SK-N-SH (cell line): Measurements from ENCODE around the gene EMP1. TPM values are rescaled to one million over a fixed set of nuclear protein-coding genes. Genes with fewer than 3 reads are reported as not detected.

Source experiments
- CTCF ChIA-PET: fragments of 300-600, 350-600 bp; formaldehyde crosslinking; extraction: SDS; loops from one replicate; lab custom pipeline; 2021; lab: Yijun Ruan, JAX
- POLR2A ChIA-PET: fragments of 350-600 bp; sonication (Branson Sonifier 250); formaldehyde crosslinking; extraction: SDS; loops from one replicate; lab custom pipeline; 2020; ENCODE audit warnings: antibody characterized with exemption, inconsistent platforms; lab: Yijun Ruan, JAX
- DNase-seq: peaks from one replicate; pipeline ENCODE4 v3.0.0; 2012
- H2AFZ ChIP-seq: fragments of 200-600 bp; sonication (generic); 2 replicates; pipeline ENCODE4 v1.8.1; 2016; ENCODE audit warnings: antibody characterized with exemption, mild to moderate bottlenecking, low read depth
- H3F3A ChIP-seq: fragments of 200-600 bp; sonication (generic); replicated peaks from 2 replicates; pipeline ENCODE3; 2016; ENCODE audit warnings: antibody characterized with exemption, mild to moderate bottlenecking; ENCODE audit not compliant: insufficient read depth
- H3K27ac ChIP-seq, 2 experiments: fragments of 200-500 bp in 1 of 2; fragments of 200-600 bp in 1 of 2; sonication (Bioruptor generic) in 1 of 2; sonication (generic), shearing (Covaris generic) in 1 of 2; 2 replicates each; pipeline versions ENCODE4 v1.5.1 to v1.6.1; 2014 to 2016; ENCODE audit warnings: low read depth in 2 of 2, inconsistent platforms in 1 of 2, low read length in 1 of 2, mild to moderate bottlenecking in 1 of 2, mixed read lengths in 1 of 2
- H3K27me3 ChIP-seq: fragments of 200-600 bp; sonication (generic), shearing (Covaris generic); 2 replicates; pipeline ENCODE4 v1.6.1; 2016; ENCODE audit warnings: mixed run types; ENCODE audit not compliant: insufficient read depth
- H3K36me3 ChIP-seq, 2 experiments: fragments of 200-500 bp in 1 of 2; fragments of 200-600 bp in 1 of 2; sonication (Bioruptor generic) in 1 of 2; sonication (generic) in 1 of 2; replicated peaks in 1 of 2; 2 replicates each; pipeline versions ENCODE3 to v1.5.1; 2014 to 2016; ENCODE audit warnings: low read length in 1 of 2, mild to moderate bottlenecking in 1 of 2; ENCODE audit not compliant: insufficient read depth in 2 of 2, control insufficient read depth in 1 of 2
- H3K4me1 ChIP-seq, 2 experiments: fragments of 200-500 bp in 1 of 2; fragments of 200-600 bp in 1 of 2; sonication (Bioruptor generic) in 1 of 2; sonication (generic), shearing (Covaris generic) in 1 of 2; 2 replicates each; pipeline versions ENCODE4 v1.5.1 to v1.6.1; 2014 to 2016; ENCODE audit warnings: low read depth in 1 of 2, low read length in 1 of 2, mixed run types in 1 of 2; ENCODE audit not compliant: insufficient read depth in 2 of 2, control insufficient read depth in 1 of 2
- H3K4me2 ChIP-seq: fragments of 200-600 bp; sonication (generic), shearing (Covaris generic); 2 replicates; pipeline ENCODE4 v1.6.1; 2017; ENCODE audit warnings: mixed run types
- H3K4me3 ChIP-seq, 2 experiments: fragments of 200-500 bp in 1 of 2; fragments of 200-600 bp in 1 of 2; sonication (Bioruptor generic) in 1 of 2; sonication (generic), shearing (Covaris generic) in 1 of 2; 2 replicates each; pipeline versions ENCODE4 v1.5.1 to v1.8.1; 2014 to 2016; ENCODE audit warnings: low read depth in 2 of 2, inconsistent platforms in 1 of 2, low read length in 1 of 2, mild to moderate bottlenecking in 1 of 2, mixed read lengths in 1 of 2, moderate library complexity in 1 of 2
- H3K79me2 ChIP-seq: fragments of 200-600 bp; sonication (generic); 2 replicates; pipeline ENCODE4 v1.8.1; 2017; ENCODE audit warnings: mild to moderate bottlenecking; ENCODE audit not compliant: insufficient read depth
- H3K9ac ChIP-seq: fragments of 200-600 bp; sonication (generic); 2 replicates; pipeline ENCODE4 v1.6.1; 2017; ENCODE audit warnings: mixed run types
- H3K9me2 ChIP-seq: fragments of 200-600 bp; sonication (generic); 2 replicates; pipeline ENCODE4 v1.6.1; 2017; ENCODE audit warnings: mixed run types
- H3K9me3 ChIP-seq: fragments of 200-600 bp; sonication (generic); 2 replicates; pipeline ENCODE4 v1.6.1; 2017; ENCODE audit warnings: mixed run types, mild to moderate bottlenecking, moderate library complexity
- H4K20me1 ChIP-seq: fragments of 200-600 bp; sonication (generic); 2 replicates; pipeline ENCODE4 v1.6.1; 2017; ENCODE audit warnings: mild to moderate bottlenecking, mixed run types; ENCODE audit not compliant: insufficient read depth
- CHD2 ChIP-seq: fragments of 150-350 bp; IDR thresholded peaks from 2 replicates; pipeline ENCODE4 v1.6.1; 2018; ENCODE audit warnings: low read length; ENCODE audit not compliant: partially characterized antibody
- EP300 ChIP-seq, 2 experiments: IDR thresholded peaks; 2 replicates each; pipeline versions ENCODE4 v1.4.0 to v1.6.1; 2012; ENCODE audit warnings: borderline replicate concordance in 1 of 2, low read depth in 1 of 2, low read length in 1 of 2
- EZH2phosphoT487 ChIP-seq: fragments of 200-600 bp; sonication (generic); IDR thresholded peaks from 2 replicates; pipeline ENCODE4 v1.6.1; 2017; ENCODE audit warnings: low read depth, mixed run types, mild to moderate bottlenecking, antibody characterized with exemption, moderate library complexity, borderline replicate concordance
- FOSL2 ChIP-seq: IDR thresholded peaks from 2 replicates; pipeline ENCODE4 v1.4.0; 2012; ENCODE audit warnings: low read depth, mild to moderate bottlenecking, moderate library complexity, borderline replicate concordance
- FOXJ3 ChIP-seq: sonication (generic); formaldehyde crosslinking; IDR thresholded peaks from 2 replicates; pipeline ENCODE4 v1.5.1; 2020; ENCODE audit warnings: mild to moderate bottlenecking, missing genetic modification reagents
- GATA2 ChIP-seq: sonication (generic); formaldehyde crosslinking; IDR thresholded peaks from 2 replicates; pipeline ENCODE4 v1.5.0; 2020; ENCODE audit warnings: mild to moderate bottlenecking, missing genetic modification reagents
- JUND ChIP-seq: IDR thresholded peaks from 2 replicates; pipeline ENCODE4 v1.4.0; 2012
- MEF2A ChIP-seq: IDR thresholded peaks from 2 replicates; pipeline ENCODE4 v1.4.0; 2012; ENCODE audit warnings: low read depth, borderline replicate concordance
- POLR2AphosphoS5 ChIP-seq: IDR thresholded peaks from 2 replicates; pipeline ENCODE4 v1.6.1; 2012; ENCODE audit warnings: low read depth, low read length
- REST ChIP-seq: IDR thresholded peaks from 2 replicates; pipeline ENCODE4 v1.6.1; 2012; ENCODE audit warnings: mild to moderate bottlenecking, low read depth, low read length, moderate library complexity
- TAF1 ChIP-seq: IDR thresholded peaks from 2 replicates; pipeline ENCODE4 v1.6.1; 2012; ENCODE audit warnings: low read depth, mild to moderate bottlenecking, low read length, moderate library complexity, borderline replicate concordance
- TEAD4 ChIP-seq: IDR thresholded peaks from 2 replicates; pipeline ENCODE4 v1.4.0; 2012; ENCODE audit warnings: mild to moderate bottlenecking, borderline replicate concordance; ENCODE audit not compliant: insufficient read depth
- YY1 ChIP-seq: IDR thresholded peaks from 2 replicates; pipeline ENCODE4 v1.4.0; 2012; ENCODE audit warnings: low read depth, mild to moderate bottlenecking
- WGBS: methylation state at CpG from one replicate; pipeline ENCODE4 v1.1.6; 2017; ENCODE audit warnings: low lambda C conversion rate; 5-methylcytosine and 5-hydroxymethylcytosine counted together
- polyA plus RNA-seq, 3 experiments: library from polyadenylated mRNA; depleted of rRNA; stranded (reverse); fragments of >200 nt; gene quantifications; 2 replicates each; pipeline ENCODE4 v1.2.3, GENCODE V29; 2012
- TF ChIP-seq, protein P1 (sequence below): fragments of 200-600 bp; sonication (generic); IDR thresholded peaks from 2 replicates; pipeline ENCODE4 v1.6.1; 2017; ENCODE audit warnings: antibody characterized with exemption, mild to moderate bottlenecking, moderate library complexity
- TF ChIP-seq, protein P2 (sequence below): fragments of 150-350 bp; IDR thresholded peaks from 2 replicates; pipeline ENCODE4 v1.6.1; 2016; ENCODE audit warnings: mild to moderate bottlenecking, low read depth, low read length

Gene EMP1
- polyA plus RNA-seq, 1 of the 3 experiments (the other 2 are of a cell fraction) = 67.4 TPM

- ChIA-PET CTCF (interaction anchor here (2.0 kb wide), 1 partner anchor 8 kb away, joined by 6 read pairs; no protein-coding TSS in a partner anchor), POLR2A (no interaction called here)
Measured at GRCh38 chr12:13161172-13161571, 35.4 kb upstream of the EMP1 start.

DNA sequence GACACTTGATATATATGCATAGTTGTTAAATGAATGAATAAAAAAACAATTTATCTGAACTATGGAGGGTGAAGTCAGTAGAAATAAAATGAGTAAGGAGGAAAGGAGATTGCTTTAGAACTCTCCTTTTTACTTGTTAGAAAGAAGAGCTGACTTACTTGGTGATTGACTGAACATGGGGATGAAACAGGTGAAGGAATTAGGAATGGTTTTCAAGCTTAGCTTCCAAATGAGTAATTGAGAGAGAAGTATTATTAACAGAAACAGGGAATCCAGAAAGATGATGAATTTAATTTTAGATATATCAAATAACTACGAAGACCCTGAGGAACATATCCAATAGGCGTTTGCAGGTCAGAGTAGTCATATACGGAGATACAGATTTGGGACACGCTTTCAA lies 33.6 kb upstream of the EMP1 start:
- CTCF ChIA-PET = interaction anchor here (0.8 kb wide), 1 partner anchor 49 kb away, joined by 4 read pairs; no protein-coding TSS in a partner anchor
- H3K9me2 ChIP-seq = no peaks in the 10 kb centered on the region
- no peak overlapping the region for H3K4me3 ChIP-seq
- H3K27ac ChIP-seq = no peak overlapping the region
- H4K20me1 ChIP-seq = no peaks in the 10 kb centered on the region
- H3K9me3 ChIP-seq = no peaks in the 10 kb centered on the region
- peaks cover 0 to 11% of the 10 kb centered on the region in 2 experiments; a peak in 1 of 4 replicates for H3K4me1 ChIP-seq
- H3K27me3 ChIP-seq = no peaks in the 10 kb centered on the region
- no peak overlapping the region for H2AFZ ChIP-seq
- H3F3A ChIP-seq = no peaks in the 10 kb centered on the region
- DNase-seq = no peak
- no peaks in the 10 kb centered on the region for H3K36me3 ChIP-seq
- no peak overlapping the region for H3K4me2 ChIP-seq
- no peaks in the 10 kb centered on the region for H3K79me2 ChIP-seq
- H3K9ac ChIP-seq = no peak overlapping the region
- POLR2A ChIA-PET = no interaction called here
- 86% methylated on average over 4 of the region's 4 CpGs for WGBS
- TF ChIP-seq REST = no peak
- no peak for TF ChIP-seq TEAD4
- TF ChIP-seq FOXJ3 (CRISPR knock-in tag) = no peak
- TF ChIP-seq EP300 (IDR thresholded peaks at IDR 0.05; ENCODE audit: borderline replicate concordance in 1 of 2, low read depth in 1 of 2, low read length in 1 of 2) = no peak
- no peak for TF ChIP-seq YY1
- TF ChIP-seq, protein P1, sequence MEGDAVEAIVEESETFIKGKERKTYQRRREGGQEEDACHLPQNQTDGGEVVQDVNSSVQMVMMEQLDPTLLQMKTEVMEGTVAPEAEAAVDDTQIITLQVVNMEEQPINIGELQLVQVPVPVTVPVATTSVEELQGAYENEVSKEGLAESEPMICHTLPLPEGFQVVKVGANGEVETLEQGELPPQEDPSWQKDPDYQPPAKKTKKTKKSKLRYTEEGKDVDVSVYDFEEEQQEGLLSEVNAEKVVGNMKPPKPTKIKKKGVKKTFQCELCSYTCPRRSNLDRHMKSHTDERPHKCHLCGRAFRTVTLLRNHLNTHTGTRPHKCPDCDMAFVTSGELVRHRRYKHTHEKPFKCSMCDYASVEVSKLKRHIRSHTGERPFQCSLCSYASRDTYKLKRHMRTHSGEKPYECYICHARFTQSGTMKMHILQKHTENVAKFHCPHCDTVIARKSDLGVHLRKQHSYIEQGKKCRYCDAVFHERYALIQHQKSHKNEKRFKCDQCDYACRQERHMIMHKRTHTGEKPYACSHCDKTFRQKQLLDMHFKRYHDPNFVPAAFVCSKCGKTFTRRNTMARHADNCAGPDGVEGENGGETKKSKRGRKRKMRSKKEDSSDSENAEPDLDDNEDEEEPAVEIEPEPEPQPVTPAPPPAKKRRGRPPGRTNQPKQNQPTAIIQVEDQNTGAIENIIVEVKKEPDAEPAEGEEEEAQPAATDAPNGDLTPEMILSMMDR = no peak
- TF ChIP-seq EZH2phosphoT487 = no peak
- TF ChIP-seq, protein P2, sequence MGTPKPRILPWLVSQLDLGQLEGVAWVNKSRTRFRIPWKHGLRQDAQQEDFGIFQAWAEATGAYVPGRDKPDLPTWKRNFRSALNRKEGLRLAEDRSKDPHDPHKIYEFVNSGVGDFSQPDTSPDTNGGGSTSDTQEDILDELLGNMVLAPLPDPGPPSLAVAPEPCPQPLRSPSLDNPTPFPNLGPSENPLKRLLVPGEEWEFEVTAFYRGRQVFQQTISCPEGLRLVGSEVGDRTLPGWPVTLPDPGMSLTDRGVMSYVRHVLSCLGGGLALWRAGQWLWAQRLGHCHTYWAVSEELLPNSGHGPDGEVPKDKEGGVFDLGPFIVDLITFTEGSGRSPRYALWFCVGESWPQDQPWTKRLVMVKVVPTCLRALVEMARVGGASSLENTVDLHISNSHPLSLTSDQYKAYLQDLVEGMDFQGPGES = no peak
- no peak for TF ChIP-seq MEF2A
- TF ChIP-seq POLR2AphosphoS5 = no peak
- no peak for TF ChIP-seq CHD2
- no peak for TF ChIP-seq JUND
- TF ChIP-seq FOSL2 = no peak

More at GRCh38 chr12:13161172-13161571, 35.4 kb upstream of the EMP1 start:
- Histone ChIP-seq H3K36me3 (no peaks in the 10 kb centered on the region), H3K4me2 (no peak overlapping the region), H3K27me3 (no peaks in the 10 kb centered on the region), H3K9me2 (no peaks in the 10 kb centered on the region), H3K79me2 (no peaks in the 10 kb centered on the region), H2AFZ (no peak overlapping the region), H3K4me1 (peaks cover 0 to 11% of the 10 kb centered on the region in 2 experiments; a peak in 1 of 4 replicates), H3F3A (no peaks in the 10 kb centered on the region), H3K9me3 (no peaks in the 10 kb centered on the region), H3K9ac (no peak overlapping the region), H3K4me3 (no peak overlapping the region), H3K27ac (no peak overlapping the region), H4K20me1 (no peaks in the 10 kb centered on the region)
- no peak for DNase-seq
- WGBS = 48% methylated on average over 3 of the region's 3 CpGs
- no peak for TF ChIP-seq GATA2 (CRISPR knock-in tag)
- TF ChIP-seq, protein P1 = peak; percentile 57
- no peak for TF ChIP-seq EP300 (IDR thresholded peaks at IDR 0.05; ENCODE audit: borderline replicate concordance in 1 of 2, low read depth in 1 of 2, low read length in 1 of 2)
- no peak for TF ChIP-seq TAF1
- no peak for TF ChIP-seq JUND
